ENCODE results near the gene CHCHD6.

CHCHD6 gene

DNA sequence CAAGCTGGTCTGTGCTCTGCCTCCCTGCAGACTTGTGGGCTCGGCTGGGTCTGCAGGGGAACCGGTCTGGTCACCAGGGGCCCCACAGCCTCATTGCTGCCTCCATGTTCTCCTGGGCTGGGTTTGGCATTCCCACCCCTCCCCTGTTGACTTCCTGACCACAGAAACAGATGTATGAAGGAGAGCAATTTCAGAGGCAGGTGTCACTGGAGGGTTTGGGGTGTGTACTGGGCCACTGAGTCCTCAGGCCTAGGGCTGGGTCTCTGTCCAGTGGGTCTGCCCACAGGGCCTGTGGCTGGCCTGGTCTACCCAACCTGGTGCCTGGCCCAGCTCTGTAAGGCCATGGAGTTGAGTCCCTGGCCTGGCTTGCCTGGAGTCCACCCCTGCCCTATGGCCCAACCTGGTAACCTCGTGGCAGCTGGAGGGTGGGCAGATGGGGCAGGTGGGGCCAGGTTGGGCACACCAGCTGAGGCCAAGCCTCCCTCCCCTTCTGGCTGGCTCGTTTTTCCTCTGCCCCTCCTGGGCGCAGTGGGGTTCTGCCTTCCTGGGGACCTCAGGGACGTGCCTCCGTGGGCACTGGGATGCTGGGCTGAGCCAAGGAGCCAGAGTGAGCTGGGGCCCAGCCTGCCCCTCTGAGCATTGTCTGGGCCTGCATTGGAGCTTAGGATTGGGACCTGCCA lies 299.7 kb downstream of the CHCHD6 start:
- DNase-seq: no peak

DNA sequence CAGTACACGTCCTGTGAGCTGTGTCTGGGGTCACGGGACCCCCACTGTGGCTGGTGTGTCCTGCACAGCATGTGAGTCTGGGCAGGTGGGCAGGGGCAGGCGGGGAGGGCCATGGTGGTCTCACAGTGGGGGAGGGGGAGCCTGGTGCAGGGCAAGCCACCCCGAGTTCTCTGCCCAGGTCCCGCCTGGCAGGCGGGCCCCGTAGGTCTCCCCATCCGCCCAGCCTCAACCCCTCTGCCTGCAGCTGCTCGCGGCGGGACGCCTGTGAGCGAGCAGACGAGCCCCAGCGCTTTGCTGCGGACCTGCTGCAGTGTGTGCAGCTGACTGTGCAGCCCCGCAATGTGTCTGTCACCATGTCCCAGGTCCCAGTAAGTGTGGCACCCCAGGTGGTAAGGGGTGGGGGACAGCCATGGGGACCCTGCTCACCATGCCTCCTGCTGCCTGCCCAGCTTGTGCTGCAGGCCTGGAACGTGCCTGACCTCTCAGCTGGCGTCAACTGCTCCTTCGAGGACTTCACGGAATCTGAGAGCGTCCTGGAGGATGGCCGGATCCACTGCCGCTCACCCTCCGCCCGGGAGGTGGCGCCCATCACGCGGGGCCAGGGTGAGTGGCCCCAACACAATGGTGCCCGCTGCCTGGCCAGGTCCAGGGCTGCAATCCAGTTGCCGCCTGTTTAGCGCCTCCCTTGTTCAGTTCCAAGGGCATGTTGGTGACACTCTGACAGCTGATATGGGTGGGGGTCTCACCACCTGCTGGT lies 300.8 kb downstream of the CHCHD6 start:
- DNase-seq: no peak

DNA sequence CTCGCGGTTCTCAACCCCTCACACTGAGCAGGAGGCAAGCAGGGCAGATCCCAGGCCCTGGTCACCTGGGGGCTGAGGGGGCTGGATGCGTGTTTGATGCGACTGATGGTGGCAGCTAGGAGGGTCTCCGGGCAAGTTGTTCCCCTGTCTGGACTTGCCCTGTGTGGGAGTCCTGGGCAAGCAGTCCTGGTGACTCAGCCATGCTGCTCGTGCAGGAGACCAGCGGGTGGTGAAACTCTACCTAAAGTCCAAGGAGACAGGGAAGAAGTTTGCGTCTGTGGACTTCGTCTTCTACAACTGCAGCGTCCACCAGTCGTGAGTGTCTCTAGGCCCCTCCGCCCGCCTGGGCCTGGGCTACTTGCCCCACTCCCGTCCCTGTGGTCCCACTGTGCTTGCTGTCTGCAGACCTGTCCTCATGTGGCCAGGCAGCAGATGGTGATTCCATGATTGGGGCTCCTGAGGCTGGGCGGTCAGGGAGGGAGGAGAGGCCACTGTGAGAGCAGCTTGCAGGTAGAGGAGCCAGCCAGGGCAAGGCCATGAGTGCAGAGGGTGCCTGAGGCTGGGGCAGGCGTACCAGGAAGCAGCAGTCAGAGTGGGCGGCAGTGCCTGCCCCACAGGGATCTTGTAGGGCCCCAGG lies 301.9 kb downstream of the CHCHD6 start:
- DNase-seq: no peak

DNA sequence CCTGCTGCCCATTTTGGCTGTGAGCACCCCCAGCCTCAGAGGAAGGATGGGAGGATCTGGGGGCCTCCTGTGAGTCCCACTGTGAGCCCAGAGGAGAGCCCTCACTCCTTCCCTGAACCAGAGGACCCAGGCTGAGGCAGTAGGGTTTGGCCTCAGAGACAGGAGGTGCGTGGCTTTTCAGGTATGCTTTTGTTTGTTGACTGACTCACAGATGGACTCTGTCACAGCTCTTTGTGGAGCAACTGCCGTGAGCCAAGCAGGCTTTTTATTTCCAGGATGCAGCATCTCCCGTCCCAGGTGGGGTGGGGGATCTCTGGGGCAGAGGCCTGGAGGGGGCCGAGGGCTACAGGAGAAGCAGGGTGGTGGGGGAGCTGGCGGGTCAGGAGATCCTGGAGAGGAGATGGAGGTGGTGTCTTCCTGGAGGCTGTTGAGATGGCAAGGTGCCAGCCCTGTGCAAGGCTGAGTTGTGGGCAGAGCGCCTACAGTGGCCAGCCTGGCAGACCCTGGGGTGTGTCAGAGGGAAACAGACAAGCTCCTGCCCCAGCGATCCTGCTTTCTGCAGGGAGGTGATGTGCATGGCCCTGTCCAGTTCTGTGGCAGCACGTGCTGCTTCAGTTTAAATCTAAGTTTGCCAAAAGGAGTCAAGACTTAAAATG lies 302.9 kb downstream of the CHCHD6 start:
- DNase-seq: no peak

DNA sequence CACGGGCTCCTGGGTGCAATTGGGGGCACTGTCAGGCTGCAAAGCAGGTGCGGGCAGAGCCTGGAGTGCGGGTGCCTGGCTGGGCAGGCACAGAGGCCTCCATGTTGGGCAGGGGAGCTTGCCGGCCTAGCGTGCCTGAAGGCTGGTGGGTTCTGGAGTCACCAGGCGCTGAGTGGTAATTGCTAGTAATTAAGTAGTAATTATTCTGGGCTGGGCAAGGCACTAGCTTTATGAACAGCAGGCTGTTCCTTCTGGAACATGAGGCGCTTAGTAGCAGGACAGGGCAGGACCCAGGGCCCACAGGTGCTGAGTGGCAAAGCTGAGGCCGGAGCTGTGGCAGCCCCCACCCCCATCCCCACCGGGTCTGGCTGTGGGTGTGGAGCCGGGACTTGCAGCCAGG lies 304.2 kb downstream of the CHCHD6 start:
- no peak for DNase-seq

DNA sequence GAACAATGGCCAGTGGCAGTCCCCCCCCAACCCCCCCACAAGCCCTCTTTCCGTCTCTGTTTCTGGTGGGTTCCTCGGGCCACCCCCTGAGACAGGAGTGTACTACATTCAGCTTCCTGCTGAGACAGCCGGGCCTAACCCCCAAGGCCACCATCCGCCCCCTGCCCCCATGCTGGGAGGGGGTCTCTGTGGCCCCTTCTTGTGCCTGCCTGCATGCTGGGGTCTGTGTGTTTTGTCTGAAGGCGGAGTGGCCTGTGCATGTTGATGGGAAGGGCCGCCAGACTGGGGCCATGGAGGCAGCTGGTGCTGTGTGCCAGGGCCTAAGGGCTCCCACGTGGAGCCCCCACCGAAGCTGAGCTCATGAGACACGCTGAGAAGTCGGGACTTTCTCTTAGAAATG lies 305.5 kb downstream of the CHCHD6 start:
- no peak for DNase-seq

Measured in nucleus accumbens (tissue), 56 donors.